B cell (primary cell): Measurements from ENCODE around the gene AAMP.

Source experiments
- EZH2 ChIP-seq: IDR thresholded peaks from 2 replicates; pipeline ENCODE4 v1.6.1; 2012; ENCODE audit warnings: borderline replicate concordance, low read depth, mild to moderate bottlenecking, moderate library complexity, low read length; ENCODE audit not compliant: insufficient read depth, poor library complexity, severe bottlenecking
- TF ChIP-seq, protein P1 (sequence below): fragments of 200-600 bp; IDR thresholded peaks from one replicate; pipeline ENCODE4 v1.8.0; 2022; ENCODE audit warnings: antibody characterized with exemption, mild to moderate bottlenecking

DNA sequence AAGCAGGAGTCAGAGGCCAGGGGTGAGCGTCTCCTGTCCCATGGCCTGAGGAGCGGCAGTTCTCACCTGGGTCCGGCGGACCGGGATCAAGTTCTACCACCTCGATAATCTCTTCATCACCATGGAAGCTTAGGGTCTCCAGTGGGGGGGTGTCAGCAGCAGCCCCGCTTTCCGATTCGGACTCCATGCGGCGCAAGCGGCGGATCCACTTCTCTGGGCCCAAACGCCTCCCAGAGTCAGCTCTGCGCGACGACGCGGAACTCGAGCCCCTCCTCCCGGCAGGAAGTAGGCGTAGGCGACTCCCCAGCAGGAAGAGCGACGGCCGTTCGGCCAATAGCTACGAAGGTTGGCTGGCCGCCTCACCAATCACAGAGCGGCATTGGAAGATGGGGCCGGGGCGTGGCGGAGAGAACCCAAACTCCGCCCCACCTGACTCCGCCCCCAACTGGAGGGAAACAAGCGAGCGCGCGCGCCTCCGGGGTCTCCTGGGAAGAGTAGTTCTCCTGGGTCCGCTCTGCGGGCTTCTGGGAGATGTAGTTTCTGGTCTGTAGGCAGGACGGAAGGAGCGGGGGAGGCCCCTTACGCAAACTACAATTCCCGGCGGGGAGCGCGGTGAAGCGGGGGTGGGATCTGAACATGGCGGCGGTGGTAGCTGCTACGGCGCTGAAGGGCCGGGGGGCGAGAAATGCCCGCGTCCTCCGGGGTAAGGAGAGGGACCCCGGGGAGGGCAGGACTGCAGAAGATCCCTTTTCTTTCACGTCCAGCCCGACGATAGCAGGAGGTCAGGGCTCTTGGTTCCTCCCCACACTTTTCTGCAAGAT lies at the start of gene AAMP, which contains the start of gene PNKD:
- TF ChIP-seq, protein P1, sequence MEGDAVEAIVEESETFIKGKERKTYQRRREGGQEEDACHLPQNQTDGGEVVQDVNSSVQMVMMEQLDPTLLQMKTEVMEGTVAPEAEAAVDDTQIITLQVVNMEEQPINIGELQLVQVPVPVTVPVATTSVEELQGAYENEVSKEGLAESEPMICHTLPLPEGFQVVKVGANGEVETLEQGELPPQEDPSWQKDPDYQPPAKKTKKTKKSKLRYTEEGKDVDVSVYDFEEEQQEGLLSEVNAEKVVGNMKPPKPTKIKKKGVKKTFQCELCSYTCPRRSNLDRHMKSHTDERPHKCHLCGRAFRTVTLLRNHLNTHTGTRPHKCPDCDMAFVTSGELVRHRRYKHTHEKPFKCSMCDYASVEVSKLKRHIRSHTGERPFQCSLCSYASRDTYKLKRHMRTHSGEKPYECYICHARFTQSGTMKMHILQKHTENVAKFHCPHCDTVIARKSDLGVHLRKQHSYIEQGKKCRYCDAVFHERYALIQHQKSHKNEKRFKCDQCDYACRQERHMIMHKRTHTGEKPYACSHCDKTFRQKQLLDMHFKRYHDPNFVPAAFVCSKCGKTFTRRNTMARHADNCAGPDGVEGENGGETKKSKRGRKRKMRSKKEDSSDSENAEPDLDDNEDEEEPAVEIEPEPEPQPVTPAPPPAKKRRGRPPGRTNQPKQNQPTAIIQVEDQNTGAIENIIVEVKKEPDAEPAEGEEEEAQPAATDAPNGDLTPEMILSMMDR, result no peak
- no peak for TF ChIP-seq EZH2
